Trophoblast cell (in vitro differentiated cells and primary cell): ENCODE results near the gene AFAP1L1.

Experiments
- DNase-seq, 2 donors: peaks; one replicate each; pipeline ENCODE4 v3.0.0-alpha.2; 2016
- H2AFZ ChIP-seq: 2 replicates; pipeline ENCODE4 v1.6.1; 2013; ENCODE audit warnings: low read length, moderate library complexity, mild to moderate bottlenecking; ENCODE audit not compliant: insufficient read depth, poor library complexity
- H2AK5ac ChIP-seq: 2 replicates; pipeline ENCODE4 v1.6.1; 2013; ENCODE audit warnings: mild to moderate bottlenecking, low read length
- H2BK120ac ChIP-seq: 2 replicates; pipeline ENCODE4 v1.6.1; 2013; ENCODE audit warnings: low read length, mild to moderate bottlenecking, moderate library complexity; ENCODE audit not compliant: insufficient read depth, poor library complexity
- H2BK12ac ChIP-seq: 2 replicates; pipeline ENCODE4 v1.6.1; 2013; ENCODE audit warnings: mild to moderate bottlenecking, low read length, moderate library complexity
- H2BK5ac ChIP-seq: 2 replicates; pipeline ENCODE4 v1.6.1; 2013; ENCODE audit warnings: low read length, low read depth, moderate library complexity, mild to moderate bottlenecking; ENCODE audit not compliant: poor library complexity
- H3K14ac ChIP-seq: 2 replicates; pipeline ENCODE4 v1.6.1; 2013; ENCODE audit warnings: mild to moderate bottlenecking, low read length
- H3K18ac ChIP-seq: 2 replicates; pipeline ENCODE4 v1.6.1; 2013; ENCODE audit warnings: mild to moderate bottlenecking, low read length
- H3K23ac ChIP-seq: 2 replicates; pipeline ENCODE4 v1.6.1; 2013; ENCODE audit warnings: low read length
- H3K27ac ChIP-seq: 2 replicates; pipeline ENCODE4 v1.5.1; 2013; ENCODE audit warnings: low read depth, mild to moderate bottlenecking, inconsistent platforms, low read length, moderate library complexity
- H3K27me3 ChIP-seq: 2 replicates; pipeline ENCODE4 v1.6.1; 2013; ENCODE audit warnings: inconsistent platforms, mild to moderate bottlenecking, low read length, moderate library complexity; ENCODE audit not compliant: insufficient read depth
- H3K36me3 ChIP-seq, 2 experiments: 1 replicate in 1 of 2; 2 replicates in 1 of 2; pipeline ENCODE4 v1.6.1; 2013; ENCODE audit warnings: low read length in 2 of 2, mild to moderate bottlenecking in 2 of 2, moderate library complexity in 1 of 2; ENCODE audit not compliant: insufficient read depth in 2 of 2, control insufficient read depth in 1 of 2
- H3K4ac ChIP-seq: 2 replicates; pipeline ENCODE4 v1.6.1; 2013; ENCODE audit warnings: low read depth, mild to moderate bottlenecking, low read length, moderate library complexity
- H3K4me1 ChIP-seq, 2 experiments: 1 replicate in 1 of 2; 2 replicates in 1 of 2; pipeline ENCODE4 v1.6.1; 2013; ENCODE audit warnings: low read length in 2 of 2, mild to moderate bottlenecking in 2 of 2, moderate library complexity in 1 of 2; ENCODE audit not compliant: insufficient read depth in 2 of 2, control insufficient read depth in 1 of 2
- H3K4me2 ChIP-seq: 2 replicates; pipeline ENCODE4 v1.6.1; 2013; ENCODE audit warnings: inconsistent platforms, mild to moderate bottlenecking, low read length, moderate library complexity
- H3K4me3 ChIP-seq: 2 replicates; pipeline ENCODE4 v1.5.1; 2013; ENCODE audit warnings: mild to moderate bottlenecking, low read depth, low read length, inconsistent platforms
- H3K79me1 ChIP-seq: one replicate; pipeline ENCODE4 v1.6.1; 2013; ENCODE audit warnings: low read length
- H3K79me2 ChIP-seq: 2 replicates; pipeline ENCODE4 v1.6.1; 2013; ENCODE audit warnings: low read length, mild to moderate bottlenecking; ENCODE audit not compliant: control insufficient read depth, insufficient read depth, poor library complexity
- H3K9ac ChIP-seq: 2 replicates; pipeline ENCODE4 v1.6.1; 2013; ENCODE audit warnings: mild to moderate bottlenecking, low read length
- H3K9me3 ChIP-seq: 2 replicates; pipeline ENCODE4 v1.6.1; 2013; ENCODE audit warnings: low read depth, mild to moderate bottlenecking, control low read depth, inconsistent platforms, low read length; ENCODE audit not compliant: insufficient read depth
- H4K12ac ChIP-seq: 2 replicates; pipeline ENCODE4 v1.6.1; 2013; ENCODE audit warnings: low read depth, mild to moderate bottlenecking, low read length, moderate library complexity
- H4K8ac ChIP-seq: 2 replicates; pipeline ENCODE4 v1.6.1; 2013; ENCODE audit warnings: low read depth, mild to moderate bottlenecking, low read length, moderate library complexity
- H4K91ac ChIP-seq: one replicate; pipeline ENCODE4 v1.6.1; 2013; ENCODE audit warnings: low read depth, mild to moderate bottlenecking, low read length, moderate library complexity
- WGBS: extraction: QIAGEN DNeasy Blood & Tissue Kit; methylation state at CpG from one replicate; pipeline ENCODE4 v1.1.7; 2013; ENCODE audit warnings: missing lambda C conversion rate; ENCODE audit not compliant: insufficient read length, insufficient coverage; ENCODE audit errors: extremely low coverage; 5-methylcytosine and 5-hydroxymethylcytosine counted together

The AFAP1L1 gene

DNA sequence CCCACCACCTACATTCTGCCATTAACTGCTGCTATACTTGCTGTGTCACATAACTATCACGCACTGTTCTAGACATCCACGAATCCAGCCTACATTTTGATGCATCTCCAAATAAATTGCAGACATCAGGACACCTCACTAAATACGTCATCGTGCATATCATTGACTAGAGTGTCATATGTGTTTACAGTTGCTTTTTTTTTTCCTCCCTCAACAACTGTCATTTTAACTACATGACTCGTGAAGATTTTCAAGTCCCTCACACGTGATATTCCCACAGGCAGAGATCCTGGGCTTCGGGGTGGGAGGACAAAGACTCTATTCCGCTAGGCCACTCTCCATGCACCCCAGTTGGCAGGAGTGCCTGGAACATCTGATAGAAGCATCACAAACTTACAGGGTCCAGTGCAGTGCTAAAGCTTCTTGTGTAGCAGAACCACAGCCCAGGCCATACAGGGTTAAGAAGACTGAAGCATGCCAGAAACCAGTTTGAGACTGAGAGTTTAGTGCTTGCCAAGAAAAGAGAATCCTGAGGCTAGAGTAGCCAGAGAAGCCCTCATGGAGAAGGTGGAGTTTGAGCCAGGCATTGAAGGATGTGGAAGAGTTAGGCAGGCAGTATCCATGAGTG lies 87.3 kb downstream of the AFAP1L1 start:
- H4K8ac ChIP-seq = no peak overlapping the region
- no peak for DNase-seq
- H3K27ac ChIP-seq = no peak overlapping the region
- H2AFZ ChIP-seq = no peak overlapping the region
- H3K4ac ChIP-seq = no peak overlapping the region
- H2AK5ac ChIP-seq = no peak overlapping the region
- no peak overlapping the region for H4K91ac ChIP-seq
- H3K14ac ChIP-seq = no peak overlapping the region
- H3K27me3 ChIP-seq = no peaks in the 10 kb centered on the region
- H3K23ac ChIP-seq = no peak overlapping the region
- H3K4me2 ChIP-seq = no peak overlapping the region
- peaks cover 2% of the 10 kb centered on the region for H3K79me1 ChIP-seq
- H3K9ac ChIP-seq = no peak overlapping the region
- no peak overlapping the region for H2BK120ac ChIP-seq
- no CpG with 5 or more reads among the region's 8 CpGs for WGBS
- no peak overlapping the region for H3K18ac ChIP-seq
- H3K9me3 ChIP-seq = peaks cover 3% of the 10 kb centered on the region
- H4K12ac ChIP-seq = no peak overlapping the region
- H3K36me3 ChIP-seq = peaks cover 2 to 7% of the 10 kb centered on the region in 2 experiments
- peaks cover 5% of the 10 kb centered on the region for H3K79me2 ChIP-seq
- peaks cover 6% of the 10 kb centered on the region in 2 experiments for H3K4me1 ChIP-seq
- no peak overlapping the region for H2BK5ac ChIP-seq
- H3K4me3 ChIP-seq = no peak overlapping the region
- H2BK12ac ChIP-seq = no peak overlapping the region

DNA sequence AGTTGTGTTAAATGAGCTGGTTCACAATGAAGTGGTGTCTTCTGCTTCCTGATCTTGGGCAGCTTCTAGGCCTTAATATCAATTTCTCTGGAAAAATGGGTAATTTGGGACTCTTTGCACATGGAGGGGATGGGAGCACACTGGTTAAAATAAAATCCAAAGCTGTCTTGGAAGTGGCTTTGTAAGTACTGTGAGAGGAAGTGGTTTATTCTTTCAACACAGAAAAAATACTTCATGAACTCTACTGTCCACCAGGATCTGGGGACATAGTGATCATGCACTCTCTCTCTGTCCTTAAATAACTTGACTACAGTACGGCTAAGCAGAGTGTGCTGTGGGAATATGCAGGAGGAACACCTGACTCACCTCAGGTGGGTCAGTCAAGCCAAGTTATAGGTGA lies 88.6 kb downstream of the AFAP1L1 start:
- Histone ChIP-seq H3K79me2 (peaks cover 5% of the 10 kb centered on the region), H2AFZ (no peak overlapping the region), H4K12ac (no peak overlapping the region), H3K18ac (no peak overlapping the region), H3K4me3 (no peak overlapping the region), H3K4me1 (peaks cover 6% of the 10 kb centered on the region in 2 experiments), H3K4ac (no peak overlapping the region), H3K79me1 (peaks cover 2% of the 10 kb centered on the region), H3K36me3 (peaks cover 0 to 5% of the 10 kb centered on the region in 2 experiments), H2BK5ac (no peak overlapping the region), H4K8ac (no peak overlapping the region), H3K4me2 (no peak overlapping the region), H3K27ac (no peak overlapping the region), H3K9me3 (peaks cover 3% of the 10 kb centered on the region), H2BK120ac (no peak overlapping the region), H4K91ac (no peak overlapping the region), H3K14ac (no peak overlapping the region), H2AK5ac (no peak overlapping the region), H2BK12ac (no peak overlapping the region), H3K23ac (no peak overlapping the region), H3K27me3 (no peaks in the 10 kb centered on the region), H3K9ac (no peak overlapping the region)
- no peak for DNase-seq
- WGBS = no CpG with 5 or more reads among the region's 1 CpG

DNA sequence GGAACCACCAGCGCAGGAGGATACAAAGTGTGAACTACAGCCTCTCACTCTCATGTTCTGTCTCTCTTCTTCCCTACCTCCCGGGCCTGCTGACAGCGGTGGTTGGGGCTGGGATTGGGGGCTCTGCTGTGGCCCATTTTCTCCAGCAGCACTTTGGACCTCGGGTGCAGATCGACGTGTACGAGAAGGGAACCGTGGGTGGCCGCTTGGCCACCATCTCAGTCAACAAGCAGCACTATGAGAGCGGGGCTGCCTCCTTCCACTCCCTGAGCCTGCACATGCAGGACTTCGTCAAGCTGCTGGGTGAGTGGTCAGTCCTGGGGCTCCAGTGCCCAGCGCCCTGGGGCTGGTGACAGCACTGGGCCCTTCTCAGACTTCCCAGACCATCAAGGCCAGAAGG lies 90.9 kb downstream of the AFAP1L1 start:
- WGBS = no CpG with 5 or more reads among the region's 12 CpGs
- Histone ChIP-seq H2BK12ac (no peak overlapping the region), H3K79me1 (peaks cover 2% of the 10 kb centered on the region), H2AFZ (no peak overlapping the region), H3K4me2 (no peak overlapping the region), H2BK120ac (no peak overlapping the region), H2BK5ac (no peak overlapping the region), H2AK5ac (no peak overlapping the region), H4K91ac (no peak overlapping the region), H3K27me3 (no peaks in the 10 kb centered on the region), H3K79me2 (peaks cover 5% of the 10 kb centered on the region), H3K36me3 (no peaks in the 10 kb centered on the region), H3K4me1 (peaks cover 6% of the 10 kb centered on the region in 2 experiments), H3K4ac (no peak overlapping the region), H3K18ac (no peak overlapping the region), H3K27ac (no peak overlapping the region), H3K4me3 (no peak overlapping the region), H3K9ac (no peak overlapping the region), H4K12ac (no peak overlapping the region), H4K8ac (no peak overlapping the region), H3K14ac (no peak overlapping the region), H3K9me3 (peaks cover 3% of the 10 kb centered on the region), H3K23ac (no peak overlapping the region)
- DNase-seq = no peak

DNA sequence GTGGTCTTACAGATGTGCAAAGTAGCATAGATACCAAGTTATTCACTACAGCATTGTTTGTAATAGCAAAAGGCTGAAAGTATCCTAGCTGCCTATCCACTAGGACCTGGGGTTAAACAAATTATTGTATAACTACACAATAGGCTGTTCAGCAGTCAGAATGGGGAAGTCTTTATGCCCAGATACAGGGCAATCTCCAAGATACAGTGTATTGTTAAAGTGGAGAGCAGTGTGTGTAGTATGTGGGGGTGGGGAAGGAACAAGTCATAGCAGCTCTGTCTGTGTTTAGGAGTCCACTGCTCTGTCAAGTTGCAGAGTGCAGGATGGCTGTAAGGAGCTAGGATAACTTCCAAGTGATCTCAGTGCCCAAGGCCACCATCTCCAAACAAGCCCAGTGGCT lies 91.7 kb downstream of the AFAP1L1 start:
- Histone ChIP-seq H3K9ac (no peak overlapping the region), H3K14ac (no peak overlapping the region), H3K4me2 (no peak overlapping the region), H3K36me3 (no peaks in the 10 kb centered on the region), H3K4me3 (no peak overlapping the region), H4K8ac (no peak overlapping the region), H3K27ac (no peak overlapping the region), H4K91ac (no peak overlapping the region), H4K12ac (no peak overlapping the region), H3K79me2 (peaks cover under 1% of the 10 kb centered on the region), H3K18ac (no peak overlapping the region), H3K79me1 (no peaks in the 10 kb centered on the region), H2AK5ac (no peak overlapping the region), H3K4me1 (peaks cover 5% of the 10 kb centered on the region in 2 experiments), H2AFZ (no peak overlapping the region), H3K9me3 (peaks cover 1% of the 10 kb centered on the region), H3K23ac (no peak overlapping the region), H2BK120ac (no peak overlapping the region), H3K4ac (no peak overlapping the region), H2BK12ac (no peak overlapping the region), H3K27me3 (no peaks in the 10 kb centered on the region), H2BK5ac (no peak overlapping the region)
- DNase-seq = no peak
